OCI-LY7 (cell line): ENCODE data around the gene TADA1. TPM values are rescaled to one million over a fixed set of nuclear protein-coding genes. Genes with fewer than 3 reads are reported as not detected.

ENCODE experiments used
- BruUV-seq: library from RNA; stranded (reverse); fragments of 400-500 nt; replicated peaks from 2 replicates; lab custom pipeline; 2021; lab: Mats Ljungman, UMichigan
- CTCF ChIA-PET: fragments of 300-600 bp; sonication (Branson Sonifier 250); formaldehyde crosslinking; loops from one replicate; lab custom pipeline; 2022; ENCODE audit warnings: antibody characterized with exemption; ENCODE audit not compliant: unreplicated experiment; lab: Charles Lee
- POLR2A ChIA-PET: fragments of 300-600 bp; sonication (Branson Sonifier 250); formaldehyde crosslinking; loops from one replicate; lab custom pipeline; 2022; ENCODE audit warnings: antibody characterized with exemption; lab: Charles Lee
- DNase-seq: peaks from one replicate; pipeline ENCODE4 v3.0.0-alpha.2; 2015; ENCODE audit warnings: low spot score
- H2AFZ ChIP-seq: fragments of 200-600 bp; sonication (generic), shearing (Covaris generic); 2 replicates; pipeline ENCODE4 v1.6.1; 2014; ENCODE audit warnings: mild to moderate bottlenecking, antibody characterized with exemption, low read length, moderate library complexity
- H3K27ac ChIP-seq: fragments of 200-600 bp; sonication (generic); 2 replicates; pipeline ENCODE4 v1.5.1; 2014; ENCODE audit warnings: mixed run types, low read depth, mild to moderate bottlenecking, moderate library complexity, low read length, inconsistent platforms; ENCODE audit not compliant: poor library complexity, severe bottlenecking
- H3K36me3 ChIP-seq: fragments of 200-600 bp; sonication (generic); 2 replicates; pipeline ENCODE4 v1.6.1; 2014; ENCODE audit warnings: mild to moderate bottlenecking, antibody characterized with exemption, low read length, moderate library complexity, mixed read lengths; ENCODE audit not compliant: insufficient read depth
- H3K4me1 ChIP-seq: fragments of 200-600 bp; sonication (generic); 2 replicates; pipeline ENCODE4 v1.5.1; 2014; ENCODE audit warnings: mild to moderate bottlenecking, low read length; ENCODE audit not compliant: insufficient read depth, poor library complexity, severe bottlenecking
- H3K4me2 ChIP-seq: fragments of 200-600 bp; sonication (generic); 2 replicates; pipeline ENCODE4 v1.6.1; 2014; ENCODE audit warnings: mild to moderate bottlenecking, low read length
- H3K4me3 ChIP-seq: fragments of 200-600 bp; sonication (generic); 2 replicates; pipeline ENCODE4 v1.5.1; 2014; ENCODE audit warnings: mild to moderate bottlenecking, low read depth, low read length; ENCODE audit not compliant: poor library complexity, severe bottlenecking
- H3K79me2 ChIP-seq: fragments of 200-600 bp; sonication (generic); 2 replicates; pipeline ENCODE4 v1.6.1; 2016; ENCODE audit warnings: low read depth, mild to moderate bottlenecking, low read length, moderate library complexity, mixed read lengths; ENCODE audit not compliant: insufficient read depth
- H3K9me2 ChIP-seq: fragments of 200-600 bp; sonication (generic); 2 replicates; pipeline ENCODE4 v1.6.1; 2016; ENCODE audit warnings: mild to moderate bottlenecking, low read length, mixed read lengths; ENCODE audit not compliant: insufficient read depth
- H3K9me3 ChIP-seq: fragments of 200-600 bp; sonication (generic); 2 replicates; pipeline ENCODE4 v1.6.1; 2014; ENCODE audit warnings: mild to moderate bottlenecking, mixed run types, low read length, mixed read lengths
- H4K20me1 ChIP-seq: fragments of 200-600 bp; sonication (generic); 2 replicates; pipeline ENCODE4 v1.6.1; 2014; ENCODE audit warnings: mild to moderate bottlenecking, antibody characterized with exemption, low read length, moderate library complexity, mixed read lengths; ENCODE audit not compliant: insufficient read depth
- EZH2phosphoT487 ChIP-seq: fragments of 200-600 bp; sonication (generic); IDR thresholded peaks from 2 replicates; pipeline ENCODE4 v1.6.1; 2018; ENCODE audit warnings: low read depth, borderline replicate concordance, mild to moderate bottlenecking, mixed run types, antibody characterized with exemption, low read length, moderate library complexity, mixed read lengths
- intact Hi-C: fragments of 100-400 bp; cut with micrococcal nuclease; formaldehyde crosslinking; loops from one replicate; pipeline ENCODE4 v1.10.0; 2022; ENCODE audit not compliant: unreplicated experiment
- total RNA-seq, 2 experiments: library from RNA; depleted of rRNA in 1 of 2; stranded (reverse); fragments of >200 nt in 1 of 2; shearing (Covaris generic) in 1 of 2; gene quantifications; 2 replicates each; pipeline ENCODE4 v1.2.3, GENCODE V29; 2014 to 2022
- TF ChIP-seq, protein P1 (sequence below): fragments of 200-600 bp; sonication (generic); conservative IDR thresholded peaks from 2 replicates; pipeline ENCODE4 v1.5.1; 2014; ENCODE audit warnings: mild to moderate bottlenecking, antibody characterized with exemption, low read length, moderate library complexity, mixed read lengths

TADA1 gene
- total RNA-seq, 2 experiments from 2014 or later, result 16.4 to 16.9 TPM

DNA sequence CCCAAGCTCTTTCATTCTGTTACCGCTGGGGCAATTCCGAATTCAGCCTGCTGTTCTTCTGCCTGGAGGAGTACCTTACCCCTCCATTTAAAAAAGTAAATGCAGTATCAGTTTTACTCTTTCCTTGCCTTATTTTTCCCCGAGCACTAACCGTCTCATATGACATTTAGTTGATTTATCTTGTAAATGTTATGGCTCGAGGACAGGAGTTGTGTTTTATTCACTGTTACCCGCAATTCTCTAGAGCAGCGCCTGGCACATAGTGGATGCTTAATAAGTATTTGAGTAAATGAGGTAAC lies 425 bp upstream of the TADA1 start:
- no peak for DNase-seq
- Histone ChIP-seq H3K4me1 (peaks cover 17% of the 10 kb centered on the region), H3K9me2 (no peaks in the 10 kb centered on the region), H3K4me2 (peak overlapping the region; percentile 88), H3K36me3 (peaks cover 13% of the 10 kb centered on the region; the same call in 1 of the 2 replicates), H3K79me2 (peaks cover 40% of the 10 kb centered on the region), H4K20me1 (peaks cover 11% of the 10 kb centered on the region; the same call in 1 of the 2 replicates), H3K9me3 (no peaks in the 10 kb centered on the region), H2AFZ (peak overlapping the region; percentile 98), H3K4me3 (peak overlapping the region; percentile 67), H3K27ac (peak overlapping the region; percentile 34)
- TF ChIP-seq, protein P1, sequence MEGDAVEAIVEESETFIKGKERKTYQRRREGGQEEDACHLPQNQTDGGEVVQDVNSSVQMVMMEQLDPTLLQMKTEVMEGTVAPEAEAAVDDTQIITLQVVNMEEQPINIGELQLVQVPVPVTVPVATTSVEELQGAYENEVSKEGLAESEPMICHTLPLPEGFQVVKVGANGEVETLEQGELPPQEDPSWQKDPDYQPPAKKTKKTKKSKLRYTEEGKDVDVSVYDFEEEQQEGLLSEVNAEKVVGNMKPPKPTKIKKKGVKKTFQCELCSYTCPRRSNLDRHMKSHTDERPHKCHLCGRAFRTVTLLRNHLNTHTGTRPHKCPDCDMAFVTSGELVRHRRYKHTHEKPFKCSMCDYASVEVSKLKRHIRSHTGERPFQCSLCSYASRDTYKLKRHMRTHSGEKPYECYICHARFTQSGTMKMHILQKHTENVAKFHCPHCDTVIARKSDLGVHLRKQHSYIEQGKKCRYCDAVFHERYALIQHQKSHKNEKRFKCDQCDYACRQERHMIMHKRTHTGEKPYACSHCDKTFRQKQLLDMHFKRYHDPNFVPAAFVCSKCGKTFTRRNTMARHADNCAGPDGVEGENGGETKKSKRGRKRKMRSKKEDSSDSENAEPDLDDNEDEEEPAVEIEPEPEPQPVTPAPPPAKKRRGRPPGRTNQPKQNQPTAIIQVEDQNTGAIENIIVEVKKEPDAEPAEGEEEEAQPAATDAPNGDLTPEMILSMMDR, result peak; percentile 60; the same call in 1 of the 2 replicates
- TF ChIP-seq EZH2phosphoT487, result no peak
- POLR2A ChIA-PET, result interaction anchor here (0.7 to 1.7 kb wide), 5 partner anchors 11 to 346 kb away, joined by 3 to 8 read pairs (median 5); partner anchors contain the start of gene POGK
- intact Hi-C loops, result loop anchor here (1.0 to 2.0 kb wide), 2 partner anchors 37 to 344 kb away; partner anchors contain the start of genes POGK and POU2F1
- BruUV-seq, result no TSS peak
- CTCF ChIA-PET, result no interaction called here

DNA sequence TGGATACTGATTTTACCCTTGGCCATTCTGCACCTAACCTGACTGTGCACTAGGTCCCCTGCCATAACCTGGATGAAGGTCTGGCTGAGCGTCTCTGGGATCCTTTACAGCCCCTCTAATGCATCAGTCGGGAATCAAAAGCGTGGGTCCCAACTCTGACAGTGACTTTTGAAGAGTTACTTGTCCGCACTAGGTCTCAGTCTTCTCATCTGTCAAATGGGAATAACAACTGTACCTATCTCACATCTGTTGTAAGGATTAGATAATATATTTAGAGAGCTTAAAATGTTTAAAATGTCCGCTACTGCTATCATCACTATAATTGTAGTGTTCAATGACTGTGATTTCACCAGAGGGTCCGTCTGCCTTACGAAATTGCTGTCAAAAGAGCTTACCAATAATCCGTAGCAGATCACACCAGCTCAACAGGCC lies 746 bp downstream of the TADA1 start:
- peak; percentile 24 for DNase-seq
- intact Hi-C loops, result no loop called here
- H3K9me2 ChIP-seq, result no peaks in the 10 kb centered on the region
- peak overlapping the region; percentile 86 for H3K4me3 ChIP-seq
- TF ChIP-seq EZH2phosphoT487, result no peak
- TF ChIP-seq, protein P1, result no peak
- peaks cover 17% of the 10 kb centered on the region for H3K4me1 ChIP-seq
- ChIA-PET CTCF (no interaction called here), POLR2A (interaction anchor here (1.0 to 1.7 kb wide), 5 partner anchors 10 to 345 kb away, joined by 3 to 8 read pairs (median 5); partner anchors contain the start of genes POGK and POU2F1)
- H3K4me2 ChIP-seq, result peak overlapping the region; percentile 100
- H2AFZ ChIP-seq, result peak overlapping the region; percentile 78; the same call in 1 of the 2 replicates
- H3K27ac ChIP-seq, result peak overlapping the region; percentile 69
- H3K9me3 ChIP-seq, result no peaks in the 10 kb centered on the region
- H3K79me2 ChIP-seq, result peaks cover 52% of the 10 kb centered on the region
- BruUV-seq, result no TSS peak
- H3K36me3 ChIP-seq, result peaks cover 13% of the 10 kb centered on the region; the same call in 1 of the 2 replicates
- H4K20me1 ChIP-seq, result peaks cover 15% of the 10 kb centered on the region; the same call in 1 of the 2 replicates

DNA sequence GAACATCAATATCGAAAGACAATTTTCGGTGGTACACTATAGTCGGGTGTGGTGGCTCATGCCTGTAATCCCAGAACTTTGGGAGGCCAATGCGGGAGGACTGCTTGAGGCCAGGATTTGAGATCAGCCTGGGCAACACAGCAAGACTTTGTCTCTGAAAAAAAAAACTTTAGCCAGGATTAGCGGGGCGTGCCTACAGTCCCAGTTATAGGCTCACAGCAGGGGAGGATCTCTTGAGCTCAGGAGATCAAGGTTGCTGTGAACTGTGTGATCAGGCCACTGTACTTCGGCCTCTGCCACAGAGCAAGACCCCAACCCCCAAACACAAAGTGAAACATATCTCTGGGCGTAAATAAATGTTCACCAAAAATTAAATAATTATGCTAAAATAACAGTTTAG lies 1.6 kb downstream of the TADA1 start:
- intact Hi-C loops, result no loop called here
- Histone ChIP-seq H3K4me2 (peak overlapping the region; percentile 100), H3K9me3 (no peaks in the 10 kb centered on the region), H3K36me3 (peaks cover 13% of the 10 kb centered on the region; the same call in 1 of the 2 replicates), H4K20me1 (peaks cover 15% of the 10 kb centered on the region; the same call in 1 of the 2 replicates), H3K4me3 (peak overlapping the region; percentile 86), H3K4me1 (peaks cover 17% of the 10 kb centered on the region), H3K27ac (no peak overlapping the region), H3K9me2 (no peaks in the 10 kb centered on the region), H2AFZ (no peak overlapping the region), H3K79me2 (peaks cover 52% of the 10 kb centered on the region)
- BruUV-seq, result TSS peak; percentile 56
- TF ChIP-seq, protein P1, result no peak
- no peak for TF ChIP-seq EZH2phosphoT487
- DNase-seq, result no peak
- CTCF ChIA-PET, result no interaction called here
- POLR2A ChIA-PET, result interaction anchor here (0.5 to 1.1 kb wide), 4 partner anchors 9 to 584 kb away, joined by 3 read pairs; no protein-coding TSS in a partner anchor
